CD4-positive, alpha-beta T cell treated with Interleukin-12 subunit alpha and Interleukin-12 subunit beta, for 1 hour (primary cell): ENCODE data around the gene BAIAP2.
A peak's percentile ranks its signal among the peaks of the same experiment; 100 is the strongest.
"Not testable (repeated sequence)": the region's sequence is repeated elsewhere in the genome, so short reads cannot be mapped to it uniquely, and the experiment has no call there.

Source experiments
- DNase-seq: peaks from one replicate; pipeline ENCODE4 v3.0.0-alpha.2; 2020

BAIAP2 gene

GRCh38 chr17:81071761-81072741 is 37.1 kb downstream of the BAIAP2 start:
- no peak for DNase-seq

DNA sequence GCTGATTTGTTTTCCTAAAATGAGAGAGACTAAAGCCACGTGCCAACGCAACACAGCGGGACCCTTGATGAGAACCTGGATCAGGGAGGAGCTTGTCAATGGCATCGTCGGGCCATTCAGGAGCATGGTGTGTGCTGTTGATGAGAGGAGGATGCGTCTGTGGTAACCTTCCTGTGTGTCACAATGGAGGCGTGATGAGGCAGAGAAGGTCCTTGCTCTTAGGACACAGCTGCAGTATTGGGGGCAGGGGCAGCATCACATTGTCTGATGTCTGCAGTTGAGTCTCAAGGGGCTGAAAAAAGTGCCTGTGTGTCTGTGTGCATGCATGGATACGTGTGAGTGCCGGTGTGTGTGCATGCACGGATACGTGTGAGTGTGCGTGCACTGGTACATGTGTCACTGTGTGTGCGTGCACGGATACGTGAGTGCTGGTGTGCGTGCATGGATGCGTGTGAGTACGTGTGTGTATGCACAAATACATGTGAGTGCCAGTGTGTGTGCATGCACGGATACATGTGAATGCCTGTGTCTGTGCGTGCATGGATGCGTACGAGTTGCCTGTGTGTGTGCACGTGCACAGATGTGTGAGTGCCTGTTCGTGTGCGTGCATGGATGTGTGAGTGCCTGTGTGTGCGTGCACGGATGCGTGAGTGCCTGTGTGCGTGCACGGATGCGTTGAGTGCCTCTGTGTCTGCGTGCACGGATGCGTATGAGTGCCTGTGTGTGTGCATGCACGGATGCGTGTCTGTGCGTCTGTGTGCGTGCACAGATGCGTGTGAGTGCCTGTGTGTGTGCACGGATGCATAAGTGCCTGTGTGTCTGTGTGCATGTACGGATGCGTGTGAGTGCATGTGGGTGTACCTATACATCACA is 39.3 kb downstream of the BAIAP2 start:
- no peak for DNase-seq

- DNase-seq, result no peak
These were observed 39.9 kb downstream of the BAIAP2 start for GRCh38 chr17:81074875-81075274.

- DNase-seq, result no peak
These were observed 40.4 kb downstream of the BAIAP2 start for GRCh38 chr17:81075307-81075706.

DNA sequence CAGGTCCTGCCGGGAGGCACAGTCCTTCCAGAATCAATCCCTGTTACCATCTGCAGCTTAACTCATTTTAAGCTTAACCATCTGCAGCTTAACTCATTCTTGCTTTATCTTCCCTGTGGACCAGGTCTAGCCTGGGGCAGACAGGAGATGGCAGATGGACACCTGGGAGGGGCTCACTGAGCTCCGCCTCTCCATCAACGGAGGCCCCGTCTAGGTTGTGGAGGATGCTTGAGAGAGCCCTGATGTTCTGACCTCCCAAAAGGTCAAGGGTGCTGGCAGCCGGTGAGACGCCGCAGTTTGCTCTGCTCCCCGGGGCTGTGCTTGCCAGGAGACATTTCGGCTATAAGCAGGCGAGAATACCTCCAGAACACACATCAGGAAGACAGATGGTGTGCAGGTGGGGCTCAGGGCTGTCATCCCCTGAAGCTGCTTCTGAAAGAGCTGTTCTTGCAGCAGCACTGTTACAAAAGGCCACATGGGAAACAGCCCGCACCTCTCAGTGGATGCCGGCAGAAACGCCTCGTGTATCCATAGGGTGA is 41.3 kb downstream of the BAIAP2 start:
- no peak for DNase-seq

- not testable (repeated sequence) for DNase-seq
These were observed 43.3 kb downstream of the BAIAP2 start for GRCh38 chr17:81078026-81078913.

DNA sequence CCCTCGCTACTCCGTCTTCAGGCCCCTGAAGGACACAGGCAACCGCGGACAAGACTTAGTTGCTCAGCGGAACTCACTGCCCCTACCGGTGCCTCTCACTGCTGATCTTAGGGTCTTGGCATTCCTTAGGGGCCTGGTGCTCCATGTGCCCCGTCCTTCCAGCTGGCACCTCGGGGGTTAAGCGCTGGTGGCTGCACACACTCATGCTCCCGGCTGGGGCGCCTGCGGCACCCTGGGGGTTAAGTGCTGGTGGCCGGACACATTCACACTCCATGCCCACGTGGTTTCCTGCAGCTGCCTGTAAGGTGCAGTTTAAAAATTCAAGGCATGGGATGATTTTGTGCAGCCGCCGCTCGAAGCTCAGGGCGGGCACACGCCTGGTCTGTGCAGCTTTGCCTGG is 45.1 kb downstream of the BAIAP2 start:
- DNase-seq, result no peak

- no peak for DNase-seq
These were observed 46.5 kb downstream of the BAIAP2 start for GRCh38 chr17:81081222-81082176.

GRCh38 chr17:81082177-81083073 is 47.5 kb downstream of the BAIAP2 start:
- DNase-seq, result no peak

DNA sequence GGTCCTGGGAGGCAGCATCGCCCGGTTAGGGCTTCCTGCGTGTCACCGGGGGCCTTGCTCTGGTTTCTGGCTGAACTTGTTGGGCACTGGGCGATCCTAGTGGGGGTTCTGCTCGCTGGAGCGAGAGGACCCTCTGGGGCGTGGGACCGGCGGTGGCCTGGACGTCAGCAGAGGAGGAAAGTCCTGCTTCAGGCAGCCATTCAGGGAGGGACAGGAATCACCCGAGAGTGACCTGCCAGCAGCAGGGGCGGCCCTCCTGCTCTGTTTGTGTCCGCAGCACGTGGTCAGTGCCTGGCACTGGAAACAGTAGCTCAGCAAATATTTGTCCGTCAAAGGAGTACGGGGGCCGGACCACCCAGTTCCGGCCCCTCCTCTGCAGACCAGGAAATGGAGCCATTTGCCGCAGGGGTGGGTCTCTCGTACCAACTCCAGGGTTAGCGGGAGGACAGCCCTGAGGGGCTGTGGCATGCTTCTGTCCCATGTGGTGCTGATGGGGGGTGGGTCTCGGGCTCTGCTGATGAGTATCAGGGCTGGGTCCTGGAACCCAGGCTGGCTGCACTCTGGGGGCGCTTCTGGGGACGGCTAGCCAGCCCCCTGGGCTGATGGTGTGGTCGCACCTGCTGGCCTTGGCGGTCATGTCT is 48.3 kb downstream of the BAIAP2 start:
- no peak for DNase-seq

- DNase-seq, result no peak
These were observed 49.9 kb downstream of the BAIAP2 start for GRCh38 chr17:81084680-81085419.

DNA sequence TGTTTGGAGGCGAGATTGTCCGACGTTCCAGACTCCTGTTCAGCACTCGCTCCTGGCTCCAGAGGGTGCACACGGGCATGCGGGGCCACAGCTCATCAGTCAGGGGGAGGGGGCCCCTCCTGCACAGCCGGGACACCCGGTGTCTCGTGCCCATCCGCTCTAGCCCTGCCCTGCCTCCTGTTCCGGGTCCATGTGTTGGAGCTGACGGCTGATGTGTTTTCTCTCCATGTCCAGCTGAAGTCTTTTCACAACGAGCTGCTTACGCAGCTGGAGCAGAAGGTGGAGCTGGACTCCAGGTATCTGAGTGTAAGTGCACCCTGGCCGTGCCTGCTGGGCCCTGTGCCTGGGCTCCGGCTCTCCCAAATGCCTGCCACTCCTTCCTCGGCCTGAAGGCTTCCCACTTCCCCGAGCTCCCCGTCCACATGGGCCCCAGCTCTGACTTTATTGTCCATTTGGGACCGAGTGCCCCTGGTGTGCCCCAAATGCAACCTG is 50.5 kb downstream of the BAIAP2 start:
- DNase-seq, result no peak

DNA sequence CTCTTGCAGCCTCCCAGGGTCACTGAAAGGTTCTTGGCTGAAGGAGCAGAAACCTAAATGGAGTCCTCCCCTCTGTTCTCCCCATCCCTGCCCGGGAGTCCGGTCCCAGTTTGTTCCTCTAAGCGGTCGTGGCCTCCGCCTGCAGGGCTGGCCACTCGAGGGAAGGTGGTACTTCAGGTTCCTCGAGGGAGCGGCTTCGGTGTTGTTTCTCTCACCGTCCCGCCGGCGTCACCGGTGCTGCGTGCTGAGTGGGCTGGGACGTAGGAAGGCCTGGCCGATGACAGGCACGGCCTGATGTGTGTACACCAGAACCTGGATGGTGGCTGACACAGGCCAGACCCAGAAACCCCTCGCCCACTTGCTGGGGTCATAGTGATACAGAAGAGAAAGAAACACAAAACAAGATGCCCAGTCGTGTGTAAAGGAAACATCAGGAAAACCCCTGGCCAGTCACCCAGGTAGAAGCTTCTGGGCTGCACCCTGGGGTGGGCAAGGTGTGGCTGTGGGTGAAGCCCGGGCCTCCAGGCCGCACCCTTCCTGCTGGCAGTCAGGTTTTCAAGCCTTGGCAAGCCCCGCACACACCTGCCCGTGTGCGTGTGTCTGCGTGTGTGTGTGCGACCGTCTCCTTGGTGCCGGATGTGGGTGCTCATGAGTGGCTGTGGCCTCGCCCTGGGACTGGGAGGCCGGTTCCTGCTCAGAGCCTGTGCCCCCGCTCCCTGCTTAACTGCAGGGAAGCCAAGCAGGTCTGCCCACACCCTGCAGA is 52.0 kb downstream of the BAIAP2 start:
- DNase-seq, result no peak

DNA sequence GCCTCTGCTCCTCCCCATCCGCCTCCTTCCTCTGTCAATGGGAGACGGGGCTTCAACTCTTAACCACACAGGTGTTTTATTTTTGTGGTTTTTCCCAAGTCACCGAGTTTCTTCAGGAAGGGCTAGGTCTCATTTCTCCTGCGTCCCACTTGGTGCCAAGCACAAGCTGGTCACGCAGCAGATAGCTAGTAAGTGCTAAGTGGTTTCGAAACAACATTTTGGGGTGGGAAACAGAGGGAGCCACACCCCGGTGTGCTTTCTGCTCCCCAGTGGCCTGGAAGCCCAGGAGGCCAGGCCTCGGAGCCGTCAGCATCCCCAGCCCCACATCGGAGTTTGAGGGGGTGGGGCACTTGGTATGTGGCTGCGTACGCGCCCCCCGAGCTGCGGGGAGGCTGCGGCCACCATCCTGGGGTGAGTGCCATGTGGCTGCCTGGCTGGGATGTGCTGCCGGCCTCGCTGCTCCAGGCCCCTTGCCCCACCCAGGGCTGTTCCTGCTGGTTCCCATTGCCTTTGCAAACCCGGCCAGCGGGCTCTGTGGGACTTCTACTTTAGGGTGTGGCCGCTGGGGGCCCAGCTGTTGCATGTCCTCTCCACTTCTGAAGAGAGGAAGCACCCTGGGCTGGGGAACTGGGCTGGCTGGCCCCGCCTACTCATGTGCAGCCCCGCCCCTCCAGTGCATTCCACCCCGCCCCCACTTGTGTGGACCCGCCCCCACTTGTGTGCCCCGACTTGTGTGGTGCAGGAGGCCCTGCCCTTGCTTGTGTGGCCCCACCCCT is 55.6 kb downstream of the BAIAP2 start:
- peak; percentile 52 for DNase-seq

DNA sequence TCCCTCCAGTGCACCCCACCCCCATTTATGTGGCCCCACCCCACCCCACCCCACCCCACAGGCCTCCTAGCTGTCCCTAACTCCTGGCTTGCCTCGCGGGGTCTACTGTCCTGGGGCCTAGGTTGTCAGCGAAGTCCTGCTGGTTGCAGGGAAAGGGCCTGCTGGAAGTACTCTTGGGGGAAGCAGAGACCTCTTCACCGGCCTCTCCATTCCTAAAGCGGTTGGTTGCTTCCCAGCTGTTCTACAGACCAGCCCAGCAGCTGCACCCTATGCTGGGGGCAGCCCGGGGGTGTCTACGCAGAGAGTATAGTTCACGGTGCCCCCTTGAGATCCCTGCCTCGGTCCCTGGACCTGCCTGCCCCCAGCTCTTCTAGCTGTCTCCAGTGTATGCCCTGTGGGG is 56.2 kb downstream of the BAIAP2 start:
- no peak for DNase-seq

DNA sequence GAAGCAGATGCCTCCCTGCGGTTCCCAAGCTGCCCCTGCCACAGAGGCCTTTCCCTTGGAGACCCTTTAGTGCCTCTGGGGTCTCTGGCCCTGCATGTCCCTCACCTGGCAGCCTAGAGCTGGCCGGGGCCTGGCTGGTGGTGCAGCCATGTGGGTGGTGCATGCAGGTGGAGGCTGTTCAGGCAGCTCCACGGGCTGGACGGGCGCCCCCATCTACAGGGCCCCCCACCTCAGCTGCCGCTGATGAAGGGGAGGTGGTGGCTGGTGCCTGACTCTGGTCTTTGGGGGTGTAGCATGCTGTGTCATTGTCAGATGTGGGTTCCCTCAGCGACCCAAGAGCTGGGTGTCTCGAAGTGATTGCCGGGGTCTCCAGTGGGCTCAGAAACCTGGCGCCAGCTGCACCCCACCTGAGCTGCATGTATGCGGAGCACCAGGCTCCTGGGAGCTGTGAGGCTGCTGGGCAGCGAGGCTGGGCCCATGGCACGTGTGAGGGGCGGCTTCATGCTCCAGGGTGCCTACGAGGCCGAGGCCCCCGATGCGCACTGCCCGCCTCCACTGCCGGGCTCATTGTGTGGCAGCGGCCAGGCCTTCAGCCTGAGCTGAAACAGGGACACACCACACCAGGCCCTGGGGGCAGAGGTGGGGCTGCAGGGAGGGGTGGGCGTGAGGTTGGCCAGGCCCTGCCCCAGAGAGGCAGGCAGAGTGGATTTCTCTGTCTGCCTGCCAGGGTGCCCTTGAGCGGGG is 57.0 kb downstream of the BAIAP2 start:
- DNase-seq, result no peak
